HG02642 (cell line): ENCODE data around the gene DDX10.
"Not testable (repeated sequence)": the region's sequence is repeated elsewhere in the genome, so short reads cannot be mapped to it uniquely, and the experiment has no call there.

Source experiments
- ATAC-seq: cut with Tn5 transposase; IDR thresholded peaks from one replicate; pipeline ENCODE4 v1.9.1; 2021; ENCODE audit warnings: mild to moderate bottlenecking; ENCODE audit not compliant: unreplicated experiment, poor library complexity

The DDX10 gene

GRCh38 chr11:108766596-108767173 is 101.8 kb downstream of the DDX10 start:
- no peak for ATAC-seq

DNA sequence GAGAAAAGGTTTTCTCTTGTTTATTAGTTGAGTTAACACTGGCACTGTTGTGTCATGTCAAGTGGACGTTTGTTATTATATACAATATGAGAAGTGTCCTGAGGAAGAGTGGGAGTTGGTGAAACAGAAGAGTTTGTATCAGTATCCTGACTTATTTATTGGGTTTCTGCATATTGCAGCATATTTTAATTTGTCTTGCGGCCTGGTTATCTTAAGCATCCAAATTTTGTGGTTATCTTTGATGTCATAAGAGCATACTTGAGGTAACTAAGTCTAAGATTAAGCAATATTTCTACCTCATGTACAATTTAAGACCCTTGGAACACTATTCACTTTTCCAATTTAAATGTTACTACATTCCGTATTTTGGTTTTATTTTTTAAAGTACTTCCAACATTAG is 103.5 kb downstream of the DDX10 start:
- ATAC-seq = no peak

DNA sequence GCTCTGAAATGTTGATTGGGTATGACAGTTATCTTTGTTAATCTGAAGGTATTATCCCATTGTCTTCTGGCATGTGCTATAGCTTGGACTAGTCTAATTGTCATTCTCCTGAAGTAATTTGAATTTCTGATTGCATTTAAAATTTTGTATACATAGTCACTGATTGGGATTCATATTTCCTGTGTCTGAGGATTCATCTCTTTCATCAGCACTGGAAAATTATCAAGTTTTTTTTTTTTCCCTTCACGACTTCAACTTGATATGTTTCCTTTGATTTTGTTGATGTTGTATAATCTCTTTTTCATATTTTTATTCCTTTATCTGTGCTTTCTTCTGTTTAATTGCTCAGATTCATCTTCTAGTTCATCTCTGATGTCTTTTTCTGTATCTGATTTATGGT is 104.1 kb downstream of the DDX10 start:
- ATAC-seq = no peak

DNA sequence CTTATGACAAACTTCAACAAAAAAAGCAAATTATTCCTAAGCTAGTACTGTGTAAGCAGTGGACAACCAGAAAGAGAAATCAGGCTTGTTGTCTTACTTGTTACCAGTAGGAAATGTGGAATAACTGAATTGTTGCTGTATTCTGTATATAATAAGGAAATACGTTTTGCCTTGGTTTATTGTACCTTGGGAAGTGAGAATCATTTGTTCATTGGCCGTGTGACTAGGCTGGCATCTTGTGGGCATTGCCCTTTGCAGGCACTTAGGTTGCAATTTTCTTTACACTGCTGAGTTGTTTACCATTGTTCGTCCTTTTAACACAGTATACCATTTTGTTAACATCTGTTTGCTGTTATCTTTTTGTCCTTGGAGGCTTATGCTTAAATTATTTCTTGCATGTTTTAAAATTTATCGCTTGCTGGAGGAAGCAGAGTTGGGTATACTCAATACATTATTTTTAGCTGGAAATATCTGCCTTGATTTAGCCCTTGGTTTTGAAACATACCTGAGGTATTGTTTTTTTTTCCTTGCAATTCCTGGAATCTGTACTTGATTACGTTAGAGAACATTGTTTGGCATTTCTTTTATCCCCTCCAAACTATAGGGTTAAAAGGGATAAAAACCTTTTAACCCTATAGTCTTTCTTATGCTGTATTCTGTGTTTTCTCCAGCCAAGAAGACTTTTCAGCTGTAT is 109.3 kb downstream of the DDX10 start:
- ATAC-seq = no peak

GRCh38 chr11:108775324-108775723 is 110.5 kb downstream of the DDX10 start:
- no peak for ATAC-seq

DNA sequence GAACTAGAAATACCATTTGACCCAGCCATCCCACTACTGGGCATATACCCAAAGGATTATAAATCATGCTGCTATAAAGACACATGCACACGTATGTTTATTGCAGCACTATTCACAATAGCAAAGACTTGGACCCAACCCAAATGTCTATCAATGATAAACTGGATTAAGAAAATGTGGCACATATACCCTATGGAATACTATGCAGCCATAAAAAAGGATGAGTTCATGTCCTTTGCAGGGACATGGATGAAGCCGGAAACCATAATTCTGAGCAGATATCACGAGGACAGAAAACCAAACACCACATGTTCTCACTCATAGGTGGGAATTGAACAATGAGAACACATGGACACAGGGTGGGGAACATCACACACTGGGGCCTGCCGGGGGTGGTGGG is 114.3 kb downstream of the DDX10 start:
- ATAC-seq = not testable (repeated sequence)

DNA sequence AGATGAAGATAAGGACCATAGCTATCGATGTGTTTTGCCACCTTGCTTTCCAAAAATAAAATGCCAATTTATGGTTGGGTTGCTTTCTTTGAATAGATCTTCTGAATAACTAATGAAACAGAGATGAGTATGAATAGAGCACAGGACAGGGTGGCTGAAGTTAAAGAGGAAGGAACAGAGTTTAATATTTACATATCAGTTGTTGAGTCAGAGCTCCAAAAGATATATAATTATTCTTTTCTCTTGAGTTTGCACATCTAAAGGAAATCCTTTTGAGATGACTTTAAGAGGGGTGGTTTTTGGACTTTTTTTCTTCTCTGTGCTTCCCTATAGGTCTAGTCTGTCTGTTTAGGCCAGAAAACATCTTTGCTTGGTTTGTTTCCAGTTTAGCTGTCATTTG is 115.2 kb downstream of the DDX10 start:
- no peak for ATAC-seq

GRCh38 chr11:108781946-108782345 is 117.1 kb downstream of the DDX10 start:
- ATAC-seq = no peak

DNA sequence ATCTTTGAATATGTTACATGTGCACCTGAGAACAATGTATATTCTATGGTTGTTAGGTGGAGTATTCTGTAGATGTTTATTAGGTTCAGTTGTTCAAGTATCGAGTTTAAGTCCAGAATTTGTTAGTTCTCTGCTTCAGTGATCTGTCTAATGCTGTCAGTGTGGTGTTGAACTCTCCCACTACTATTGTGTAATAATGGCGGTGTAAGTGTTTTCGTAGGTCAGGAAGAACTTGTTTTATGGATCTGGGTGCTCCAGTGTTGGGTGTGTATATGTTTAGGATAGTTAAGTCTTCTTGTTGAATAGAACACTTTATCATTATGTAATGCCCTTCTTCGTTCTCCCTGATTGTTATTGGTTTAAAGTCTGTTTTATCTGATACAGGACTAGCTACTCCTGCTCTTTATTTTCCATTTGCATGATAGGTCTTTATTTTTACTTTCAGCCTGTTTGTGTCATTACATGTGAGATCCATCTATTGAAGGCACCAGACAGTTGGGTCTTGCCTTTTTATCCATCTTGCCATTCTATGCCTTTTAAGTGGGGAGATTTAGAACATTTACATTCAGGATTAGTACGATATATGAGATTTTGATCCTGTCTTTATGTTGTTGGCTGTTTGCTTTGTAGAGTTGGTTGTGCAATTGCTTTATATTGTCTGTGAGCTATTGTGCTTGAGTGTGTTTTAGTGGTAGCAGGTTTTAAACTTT is 121.6 kb downstream of the DDX10 start:
- no peak for ATAC-seq

- no peak for ATAC-seq
These were observed 122.2 kb downstream of the DDX10 start for GRCh38 chr11:108787105-108787504.

DNA sequence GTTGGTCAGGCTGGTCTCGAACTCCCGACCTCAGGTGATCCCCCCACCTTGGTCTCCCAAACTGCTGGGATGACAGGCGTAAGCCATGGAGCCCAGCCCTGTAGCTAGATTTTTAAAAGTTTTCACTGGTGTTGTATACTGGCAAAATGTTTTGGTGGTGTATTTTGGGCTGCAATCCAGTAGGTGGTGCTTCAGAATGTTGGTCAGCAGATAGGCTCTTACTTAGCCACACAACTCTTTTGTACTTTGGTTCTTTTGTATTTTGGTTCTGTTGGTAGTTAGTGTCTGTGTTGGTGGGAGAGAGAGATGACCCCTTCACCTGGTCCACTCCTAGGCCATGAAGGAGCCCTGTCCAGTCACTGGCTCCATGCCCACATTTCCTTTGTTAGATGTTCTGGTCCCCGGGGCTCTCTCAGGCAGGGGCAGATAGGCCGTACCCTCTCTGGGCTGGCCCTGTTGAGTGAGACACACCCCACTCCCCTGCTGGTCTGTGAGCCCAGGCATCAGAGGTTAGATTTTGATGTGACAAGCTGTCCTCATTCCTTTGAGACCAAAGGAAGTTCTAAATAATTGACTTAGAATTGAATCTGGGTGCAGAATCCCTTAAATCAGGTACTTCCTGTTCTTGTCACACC is 123.8 kb downstream of the DDX10 start:
- no peak for ATAC-seq

DNA sequence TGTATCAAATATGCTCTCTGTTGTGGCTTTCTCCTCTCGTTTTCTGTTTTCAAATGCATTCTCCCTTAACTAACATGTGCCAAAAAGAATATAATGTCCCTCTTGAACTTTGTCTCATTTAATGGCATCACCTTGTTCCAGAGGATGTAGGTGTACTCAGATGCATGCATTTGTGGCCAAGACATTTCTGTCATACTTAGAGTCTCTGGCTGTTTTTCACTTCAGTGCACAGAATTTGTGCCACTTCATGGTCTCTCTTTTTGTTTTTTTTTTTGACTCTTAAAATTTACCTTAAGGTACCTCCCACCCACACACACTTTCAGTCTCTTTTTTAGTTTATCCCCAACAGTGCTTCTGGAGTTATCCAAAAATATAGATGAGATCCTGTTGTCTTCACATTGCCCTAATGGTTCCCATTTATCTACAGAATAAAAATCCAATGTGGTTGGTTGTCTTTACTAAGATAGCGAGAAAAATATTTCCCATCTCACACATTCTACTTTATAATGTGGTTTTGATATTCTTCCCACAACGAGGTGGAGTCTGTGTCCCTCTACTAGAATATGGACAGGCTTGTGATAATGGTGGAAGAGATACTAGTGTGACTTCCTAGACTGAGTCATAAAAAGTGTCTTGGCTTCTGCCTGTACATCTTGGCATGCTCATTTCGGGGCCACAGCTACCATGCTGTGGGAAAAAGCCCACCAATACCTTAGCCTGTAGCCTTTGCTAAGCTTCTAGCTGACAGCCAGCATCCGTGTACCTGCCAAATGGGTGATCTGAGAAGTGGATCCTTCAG is 125.8 kb downstream of the DDX10 start:
- peak; percentile 51 for ATAC-seq

- ATAC-seq = no peak
These were observed 128.3 kb downstream of the DDX10 start for GRCh38 chr11:108793138-108793537.

- ATAC-seq = no peak
These were observed 128.7 kb downstream of the DDX10 start for GRCh38 chr11:108793611-108794010.

- no peak for ATAC-seq
These were observed 131.7 kb downstream of the DDX10 start for GRCh38 chr11:108796551-108796950.

GRCh38 chr11:108797578-108798100 is 132.8 kb downstream of the DDX10 start:
- no peak for ATAC-seq

DNA sequence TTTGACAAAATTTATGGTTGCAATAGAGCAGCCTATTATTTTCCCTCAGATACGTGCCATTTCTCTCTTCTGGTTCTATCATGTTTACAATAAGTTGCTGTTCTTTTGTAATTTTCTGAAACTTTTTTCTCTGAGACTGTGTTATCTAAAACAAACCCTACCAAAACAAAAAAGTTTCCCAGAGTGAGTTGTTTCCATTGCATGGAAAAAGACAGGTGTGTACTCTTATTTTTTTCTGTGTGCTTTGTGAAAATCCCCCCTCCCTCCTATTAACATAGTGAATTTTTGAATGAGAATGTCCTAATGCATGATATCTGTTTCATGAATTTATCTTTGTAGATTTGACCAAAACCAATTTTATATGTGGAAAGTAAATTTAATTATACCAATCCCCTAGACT is 137.6 kb downstream of the DDX10 start:
- ATAC-seq = no peak

DNA sequence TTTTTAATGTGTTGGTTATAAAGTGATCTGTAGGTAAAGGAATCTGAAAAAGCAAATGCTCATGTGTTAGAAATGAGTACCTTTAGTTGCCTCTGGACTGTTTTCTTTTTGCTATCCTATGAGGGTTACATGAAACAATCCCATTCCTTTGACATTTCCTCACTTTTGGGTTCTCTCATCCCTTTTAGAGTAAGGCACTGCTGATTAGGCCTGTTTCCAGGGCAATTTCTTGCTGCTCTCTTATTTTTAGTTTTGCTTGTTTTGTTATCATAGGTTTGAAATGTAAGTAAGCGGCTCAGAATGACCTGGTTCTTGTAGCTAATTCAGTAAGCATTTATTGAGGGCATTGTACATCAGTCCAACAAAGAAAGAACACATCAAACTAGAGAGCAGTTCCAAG is 138.9 kb downstream of the DDX10 start:
- no peak for ATAC-seq

DNA sequence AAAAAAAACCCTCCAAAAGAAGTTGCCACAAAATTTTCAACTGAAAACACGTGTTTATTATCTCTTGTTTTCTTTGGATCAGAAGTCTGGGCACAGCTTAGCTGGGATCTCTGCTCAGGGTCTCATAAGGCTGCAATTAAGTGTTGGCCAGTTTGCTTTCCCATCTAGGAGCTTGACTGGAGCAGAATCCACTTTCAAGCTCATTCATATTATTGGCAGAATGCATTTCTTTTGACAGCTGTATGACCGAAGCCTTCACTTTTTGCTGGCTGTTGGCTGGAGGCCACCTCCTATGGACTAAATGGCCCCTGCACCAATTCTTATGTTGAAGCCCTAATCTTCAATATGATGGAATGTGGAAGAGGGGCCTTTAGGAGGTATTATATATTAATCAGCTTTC is 139.6 kb downstream of the DDX10 start:
- no peak for ATAC-seq

DNA sequence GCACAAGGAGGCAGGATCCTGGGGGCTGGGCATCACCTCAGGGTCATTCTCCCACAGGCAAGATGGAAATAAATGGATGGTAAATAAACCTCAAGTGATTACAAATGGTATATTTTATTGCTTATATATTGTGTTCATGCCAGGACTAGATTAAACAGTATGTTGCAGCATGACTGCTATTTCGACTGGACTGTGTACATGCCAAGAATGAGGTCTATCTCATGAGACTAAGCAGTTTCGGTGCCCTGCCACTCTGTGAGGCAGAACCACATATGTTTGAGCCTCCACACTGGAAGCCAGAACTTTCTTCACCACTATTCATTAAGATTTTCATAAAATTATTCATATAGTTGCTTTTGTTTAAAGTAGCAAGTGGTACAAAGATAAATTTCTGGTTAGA is 140.2 kb downstream of the DDX10 start:
- no peak for ATAC-seq
